Mesothelial cell of epicardium (in vitro differentiated cells): ENCODE data around the gene PCSK9. TPM values are rescaled to one million over a fixed set of nuclear protein-coding genes. Genes with fewer than 3 reads are reported as not detected.
A peak's percentile ranks its signal among the peaks of the same experiment; 100 is the strongest.

Experiments
- DNase-seq, 2 experiments: peaks; one replicate each; pipeline ENCODE4 v3.0.0; 2021; ENCODE audit warnings: low spot score in 2 of 2; ENCODE audit not compliant: unreplicated experiment in 2 of 2
- H3K27ac Mint-ChIP-seq: 2 replicates; pipeline ENCODE4 v1.8.0; 2021; ENCODE audit warnings: mixed read lengths
- H3K27me3 Mint-ChIP-seq: 2 replicates; pipeline ENCODE4 v1.8.0; 2021; ENCODE audit warnings: low read depth, mixed read lengths
- H3K36me3 Mint-ChIP-seq: 2 replicates; pipeline ENCODE4 v1.8.0; 2021; ENCODE audit warnings: mixed read lengths
- H3K4me1 Mint-ChIP-seq: 2 replicates; pipeline ENCODE4 v1.8.0; 2021; ENCODE audit warnings: mixed read lengths
- H3K4me3 Mint-ChIP-seq: 2 replicates; pipeline ENCODE4 v1.8.0; 2021; ENCODE audit warnings: mild to moderate bottlenecking, moderate library complexity, mixed read lengths
- H3K9me3 Mint-ChIP-seq: 2 replicates; pipeline ENCODE4 v1.8.0; 2021; ENCODE audit warnings: mixed read lengths
- CTCF ChIP-seq: fragments of 200-600 bp; sonication (generic); IDR thresholded peaks from one replicate; pipeline ENCODE4 v1.5.0; 2021; ENCODE audit warnings: antibody characterized with exemption; ENCODE audit not compliant: unreplicated experiment
- total RNA-seq: library from RNA; stranded (reverse); gene quantifications from 3 replicates; pipeline ENCODE4 v1.2.1, GENCODE V29; 2021

Gene PCSK9
- total RNA-seq, 1 donor from 2014 or later = 1.6 TPM

GRCh38 chr1:55079651-55080050 lies 40.3 kb downstream of the PCSK9 start:
- Mint-ChIP-seq H3K27ac (no peak overlapping the region), H3K27me3 (no peaks in the 10 kb centered on the region), H3K9me3 (no peaks in the 10 kb centered on the region), H3K4me1 (peaks cover 11% of the 10 kb centered on the region), H3K4me3 (no peak overlapping the region), H3K36me3 (peaks cover 36% of the 10 kb centered on the region)
- TF ChIP-seq CTCF = no peak
- no peak for DNase-seq

GRCh38 chr1:55081188-55081904 lies 42.0 kb downstream of the PCSK9 start:
- peak overlapping the region; percentile 62 for H3K27ac Mint-ChIP-seq
- no peak for TF ChIP-seq CTCF
- no peaks in the 10 kb centered on the region for H3K27me3 Mint-ChIP-seq
- H3K36me3 Mint-ChIP-seq = peaks cover 31% of the 10 kb centered on the region
- no peaks in the 10 kb centered on the region for H3K9me3 Mint-ChIP-seq
- H3K4me3 Mint-ChIP-seq = no peak overlapping the region
- H3K4me1 Mint-ChIP-seq = peaks cover 11% of the 10 kb centered on the region
- no peak for DNase-seq

GRCh38 chr1:55081905-55082296 lies 42.6 kb downstream of the PCSK9 start:
- H3K9me3 Mint-ChIP-seq = no peaks in the 10 kb centered on the region
- H3K4me1 Mint-ChIP-seq = peaks cover 11% of the 10 kb centered on the region
- H3K27ac Mint-ChIP-seq = peak overlapping the region; percentile 62
- H3K27me3 Mint-ChIP-seq = no peaks in the 10 kb centered on the region
- TF ChIP-seq CTCF = no peak
- DNase-seq = no peak
- H3K4me3 Mint-ChIP-seq = no peak overlapping the region
- peaks cover 29% of the 10 kb centered on the region for H3K36me3 Mint-ChIP-seq

GRCh38 chr1:55084257-55084656 lies 44.9 kb downstream of the PCSK9 start:
- peaks cover 11% of the 10 kb centered on the region for H3K4me1 Mint-ChIP-seq
- H3K36me3 Mint-ChIP-seq = peaks cover 41% of the 10 kb centered on the region
- H3K4me3 Mint-ChIP-seq = no peak overlapping the region
- no peaks in the 10 kb centered on the region for H3K27me3 Mint-ChIP-seq
- no peak overlapping the region for H3K27ac Mint-ChIP-seq
- DNase-seq = no peak
- H3K9me3 Mint-ChIP-seq = no peaks in the 10 kb centered on the region
- no peak for TF ChIP-seq CTCF

- Mint-ChIP-seq H3K36me3 (peaks cover 51% of the 10 kb centered on the region), H3K4me1 (no peaks in the 10 kb centered on the region), H3K27ac (no peak overlapping the region), H3K4me3 (no peak overlapping the region), H3K27me3 (no peaks in the 10 kb centered on the region), H3K9me3 (no peaks in the 10 kb centered on the region)
- no peak for DNase-seq
- TF ChIP-seq CTCF = no peak
These were observed 48.1 kb downstream of the PCSK9 start for GRCh38 chr1:55087439-55087838.
